COLO829 (cell line): Measurements from ENCODE around the gene ZNF813.
A peak's percentile ranks its signal among the peaks of the same experiment; 100 is the strongest.
"Not testable (repeated sequence)": the region's sequence is repeated elsewhere in the genome, so short reads cannot be mapped to it uniquely, and the experiment has no call there.

Source experiments
- DNase-seq: peaks from one replicate; pipeline ENCODE4 v3.0.0; 2012; ENCODE audit warnings: low spot score

The ZNF813 gene

DNA sequence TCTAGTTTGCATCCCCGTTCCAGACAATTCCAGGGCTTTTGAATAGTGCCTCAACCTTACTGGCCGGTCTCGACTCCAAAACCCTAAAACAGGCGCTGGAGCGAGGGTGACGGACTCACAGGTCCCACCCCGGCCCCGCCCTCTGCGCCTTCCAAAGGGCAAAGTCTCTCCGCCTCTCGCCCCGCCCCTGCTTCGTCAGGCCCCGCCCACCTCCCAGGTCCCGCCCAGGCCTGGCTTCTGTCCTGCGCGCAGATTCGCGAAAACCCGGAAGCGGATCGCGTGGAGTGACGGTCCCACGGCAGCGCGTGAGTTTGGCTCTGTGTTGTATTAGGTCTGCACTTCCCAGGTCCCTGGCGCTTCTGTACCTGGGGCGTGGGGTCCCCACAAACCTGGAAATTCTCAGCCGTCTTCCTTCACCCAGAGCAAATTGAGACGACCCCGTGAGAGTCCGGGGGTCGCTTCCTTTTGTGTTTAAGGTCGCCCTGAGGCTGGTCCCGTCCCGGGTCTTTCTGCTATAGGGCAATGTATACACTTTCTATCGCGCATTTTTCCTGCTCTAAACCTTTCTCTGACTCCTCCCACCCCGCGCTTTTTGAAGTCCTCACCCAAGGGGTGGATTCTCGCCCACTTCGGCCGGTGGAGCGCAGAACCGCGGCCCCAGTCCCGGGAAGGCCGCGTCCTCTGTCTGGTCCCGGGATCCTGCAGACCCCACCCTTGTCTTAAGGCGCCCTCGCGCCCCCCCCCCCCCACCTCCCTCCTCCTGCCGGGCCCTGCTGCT is at the start of gene ZNF813:
ZNF813 (plus strand) TSS at position 249 of the 778 bp plus-strand sequence. CDS start 16,090 bp downstream, outside the sequence.
- DNase-seq = peak; percentile 86

DNA sequence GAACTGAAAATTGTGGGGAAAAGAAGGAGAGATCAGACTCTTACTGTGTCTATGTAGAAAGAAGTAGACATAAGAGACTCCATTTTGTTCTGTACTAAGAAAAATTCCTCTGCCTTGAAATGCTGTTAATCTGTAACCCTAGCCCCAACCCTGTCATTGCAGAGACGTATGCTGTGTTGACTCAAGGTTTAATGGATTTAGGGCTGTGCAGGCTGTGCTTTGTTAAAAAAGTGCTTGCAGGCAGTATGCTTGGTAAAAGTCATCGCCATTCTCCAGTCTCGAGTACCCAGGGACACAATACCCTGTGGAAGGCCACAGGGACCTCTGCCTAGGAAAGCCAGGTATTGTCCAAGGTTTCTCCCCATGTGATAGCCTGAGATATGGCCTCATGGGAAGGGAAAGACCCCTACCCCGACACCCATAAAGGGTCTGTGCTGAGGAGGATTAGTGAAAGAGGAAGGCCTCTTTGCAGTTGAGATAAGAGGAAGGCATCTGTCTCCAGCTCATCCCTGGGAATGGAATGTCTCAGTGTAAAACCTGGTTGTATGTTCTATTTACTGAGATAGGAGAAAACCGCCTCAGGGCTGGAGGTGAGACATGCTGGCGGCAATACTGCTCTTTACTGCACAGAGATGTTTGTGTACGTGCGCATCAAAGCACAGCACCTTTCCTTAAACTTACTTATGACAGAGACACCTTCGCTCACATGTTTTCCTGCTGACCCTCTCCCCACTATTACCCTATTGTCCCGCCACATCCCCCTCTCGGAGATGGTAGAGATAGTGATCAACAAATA is 46.8 kb upstream of the ZNF813 start:
- not testable (repeated sequence) for DNase-seq

DNA sequence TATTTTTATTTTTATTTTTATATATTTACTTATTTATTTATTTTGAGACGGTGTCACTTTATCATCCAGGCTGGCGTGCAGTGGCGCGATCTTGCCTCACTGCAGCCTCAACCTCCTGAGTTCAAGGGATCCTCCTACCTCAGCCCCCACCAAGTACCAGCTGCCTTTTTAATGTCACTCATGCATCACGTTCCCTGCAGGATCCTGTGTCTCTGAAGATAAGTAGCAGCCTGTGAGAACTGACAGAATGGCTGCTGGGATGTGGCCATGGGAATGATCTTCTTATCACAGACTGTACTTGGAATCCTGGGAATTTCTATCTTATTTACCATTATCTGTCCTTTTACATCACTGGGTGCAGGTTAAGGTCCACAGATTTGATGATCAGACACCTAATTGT is 45.0 kb upstream of the ZNF813 start:
- no peak for DNase-seq

DNA sequence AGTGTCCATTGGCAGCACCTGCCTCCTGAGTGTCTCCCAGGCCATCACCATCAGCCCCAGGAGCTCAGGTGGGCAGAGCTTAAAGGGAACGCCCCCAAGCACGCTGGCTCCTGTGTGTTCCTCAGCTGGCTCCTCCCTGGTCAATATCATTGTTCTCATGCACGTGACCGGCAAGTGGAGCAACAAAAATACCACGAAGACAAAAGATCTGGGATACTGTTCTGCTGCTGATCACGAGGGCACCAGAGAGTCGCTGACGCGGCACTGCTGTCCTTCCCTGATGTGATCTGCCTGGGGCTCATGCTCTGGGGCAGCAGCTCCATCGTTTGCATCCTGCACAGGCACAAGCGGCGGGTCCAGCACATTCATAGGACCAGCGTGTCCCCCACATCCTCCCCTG is 44.5 kb upstream of the ZNF813 start:
- DNase-seq = not testable (repeated sequence)

DNA sequence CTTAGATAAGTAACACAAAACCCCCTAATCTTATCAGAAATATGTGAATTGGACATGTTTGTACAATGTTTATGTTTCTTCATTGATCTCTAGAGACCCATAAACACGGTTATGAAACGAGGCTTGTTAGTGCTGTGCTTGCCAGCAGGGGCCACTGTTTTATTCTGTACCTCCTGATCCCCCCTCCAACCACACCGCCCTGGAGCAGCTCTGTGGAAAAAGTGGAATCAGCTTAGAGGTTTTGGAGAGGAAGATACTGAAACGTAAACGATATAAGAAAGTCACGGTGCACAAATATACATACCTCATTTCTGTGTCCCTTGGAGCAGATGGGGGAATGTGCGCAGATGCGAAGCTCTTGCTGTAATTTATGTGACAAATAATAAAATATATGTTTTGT is 43.9 kb upstream of the ZNF813 start:
- DNase-seq = not testable (repeated sequence)

DNA sequence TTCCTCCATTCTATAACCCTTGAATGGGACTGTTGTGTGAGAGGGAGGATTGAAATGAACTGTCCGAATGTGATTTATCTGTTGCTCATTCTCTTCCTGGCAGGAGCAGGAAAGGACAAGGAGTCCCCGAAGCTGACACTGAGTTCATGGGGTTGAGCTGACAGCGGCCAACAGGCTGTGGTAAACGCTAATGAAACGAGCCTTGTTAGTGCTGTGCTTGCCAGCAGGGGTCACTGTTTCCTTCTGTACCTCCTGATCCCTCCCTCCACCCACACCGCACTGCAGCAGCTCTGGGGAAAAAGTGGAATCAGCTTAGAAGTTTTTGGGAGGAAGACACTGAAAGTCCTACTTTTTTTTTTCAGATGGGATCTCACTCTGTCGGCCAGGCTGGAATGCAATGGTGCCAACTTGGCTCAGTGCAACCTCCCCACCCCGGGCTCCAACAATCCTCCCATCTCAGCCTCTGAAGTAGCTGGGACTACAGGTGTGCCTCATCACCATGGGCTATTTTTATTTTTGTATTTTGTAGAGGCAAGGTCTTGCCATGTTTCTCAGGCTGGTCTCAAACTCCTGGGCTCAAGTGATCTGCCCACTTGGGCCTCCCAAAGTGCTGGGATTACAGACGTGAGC is 42.5 kb upstream of the ZNF813 start:
- peak; percentile 7 for DNase-seq

DNA sequence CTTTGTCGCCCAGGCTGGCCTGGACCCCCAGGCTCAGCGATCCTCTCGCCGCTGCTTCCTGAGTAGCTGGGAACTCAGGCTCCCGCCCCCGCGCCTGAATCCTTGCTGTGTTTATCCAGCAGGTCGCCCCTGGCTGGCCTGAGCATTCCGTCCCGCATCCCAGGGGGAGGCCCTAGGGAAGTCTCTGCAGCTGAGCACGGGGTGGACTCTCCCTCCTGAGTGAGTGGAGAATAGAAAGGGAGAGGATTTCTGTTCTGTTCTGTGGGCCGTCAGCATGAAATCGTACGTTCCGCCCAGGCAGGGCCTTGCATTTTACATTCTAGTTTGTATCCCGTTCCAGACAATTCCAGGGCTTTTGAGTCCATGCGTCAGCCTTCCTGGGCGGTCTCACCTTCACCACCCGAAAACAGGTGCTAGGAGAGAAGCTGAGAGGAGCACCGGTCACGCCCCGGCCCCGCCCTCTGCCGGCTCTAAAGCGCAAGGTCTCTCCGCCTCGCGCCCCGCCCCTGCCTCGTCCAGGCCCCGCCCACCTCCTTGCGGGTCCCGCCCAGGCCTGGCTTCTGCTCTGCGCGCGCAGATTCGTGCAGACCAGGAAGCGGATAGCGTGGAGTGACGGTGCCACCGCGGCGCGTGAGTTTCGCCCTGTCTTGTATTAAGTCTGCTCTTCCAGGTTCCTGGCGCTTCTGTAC is 36.0 kb upstream of the ZNF813 start, which contains the start of gene ZNF761:
ZNF761 (plus strand) TSS at position 586 of the 689 bp plus-strand sequence. CDS start 15,285 bp downstream, outside the sequence.
- DNase-seq = peak; percentile 73

DNA sequence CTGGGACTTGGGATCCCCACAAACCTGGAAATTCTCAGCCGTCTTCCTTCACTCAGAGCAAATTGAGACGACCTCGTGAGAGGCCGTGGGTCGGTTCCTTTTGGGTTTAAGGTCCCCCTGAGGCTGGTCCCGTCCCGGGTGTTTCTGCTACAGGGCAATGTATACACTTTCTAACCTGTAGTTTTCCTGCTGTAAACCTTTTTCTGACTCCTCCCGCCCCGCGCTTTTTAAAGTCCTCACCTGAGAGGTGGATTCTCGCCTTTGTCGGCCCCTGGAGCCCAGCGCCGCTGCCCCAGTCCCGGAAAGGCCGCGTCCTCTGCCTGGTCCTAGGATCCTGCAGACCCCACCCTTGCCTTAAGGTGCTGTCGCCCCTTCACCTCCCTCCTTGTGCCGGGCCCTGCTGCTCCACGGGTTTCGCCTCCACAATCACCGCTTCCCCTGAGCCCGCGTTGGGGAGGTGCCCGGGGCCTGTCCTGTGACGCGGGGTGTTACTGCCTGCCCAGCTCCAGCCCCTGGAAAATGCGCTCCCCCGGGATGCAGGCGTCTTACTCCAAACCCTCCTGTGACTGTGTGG is 35.4 kb upstream of the ZNF813 start:
- DNase-seq = no peak

DNA sequence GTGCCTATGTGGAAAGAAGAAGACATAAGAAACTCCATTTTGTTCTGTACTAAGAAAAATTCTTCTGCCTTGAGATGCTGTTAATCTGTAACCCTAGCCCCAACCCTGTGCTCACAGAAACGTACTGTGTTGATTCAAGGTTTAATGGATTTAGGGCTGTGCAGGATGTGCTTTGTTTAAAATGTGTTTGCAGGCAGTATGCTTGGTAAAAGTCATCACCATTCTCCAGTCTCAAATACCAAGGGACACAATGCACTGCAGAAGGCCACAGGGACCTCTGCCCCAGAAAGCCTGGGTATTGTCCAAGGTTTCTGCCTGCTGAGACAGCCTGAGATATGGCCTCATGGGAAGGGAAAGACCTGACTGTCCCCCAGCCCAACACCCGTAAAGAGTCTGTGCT is 23.7 kb upstream of the ZNF813 start:
- not testable (repeated sequence) for DNase-seq

DNA sequence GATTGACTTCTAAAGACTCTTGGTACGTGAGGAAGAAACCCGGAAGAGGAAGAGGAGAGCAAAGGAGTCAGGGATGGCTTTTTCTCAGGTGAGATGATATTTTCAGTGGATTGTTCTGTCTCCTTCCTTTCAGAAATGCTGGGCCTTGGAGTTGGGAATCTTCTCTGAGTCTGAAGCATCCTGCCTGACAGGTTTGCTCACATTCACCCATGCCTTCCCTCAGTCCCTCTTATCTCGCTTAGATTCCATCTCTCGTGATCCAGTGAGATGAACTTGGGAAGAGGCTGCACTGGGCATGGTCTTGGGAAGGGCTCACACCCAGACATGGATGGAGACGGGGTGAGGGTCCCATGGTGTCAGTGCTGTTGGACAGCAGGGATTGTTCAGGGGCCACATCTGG is 20.3 kb upstream of the ZNF813 start:
- not testable (repeated sequence) for DNase-seq

DNA sequence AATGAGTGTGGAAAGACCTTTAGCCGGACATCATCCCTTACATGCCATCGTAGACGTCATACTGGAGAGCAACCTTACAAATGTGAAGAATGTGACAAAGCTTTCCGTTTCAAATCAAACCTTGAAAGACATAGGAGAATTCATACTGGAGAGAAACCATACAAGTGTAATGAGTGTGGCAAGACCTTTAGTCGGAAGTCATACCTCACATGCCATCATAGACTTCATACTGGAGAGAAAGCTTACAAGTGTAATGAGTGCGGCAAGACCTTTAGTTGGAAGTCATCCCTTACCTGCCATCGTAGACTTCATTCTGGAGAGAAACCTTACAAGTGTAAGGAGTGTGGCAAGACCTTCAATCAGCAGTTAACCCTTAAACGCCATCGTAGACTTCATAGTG is 11.7 kb upstream of the ZNF813 start:
- no peak for DNase-seq

DNA sequence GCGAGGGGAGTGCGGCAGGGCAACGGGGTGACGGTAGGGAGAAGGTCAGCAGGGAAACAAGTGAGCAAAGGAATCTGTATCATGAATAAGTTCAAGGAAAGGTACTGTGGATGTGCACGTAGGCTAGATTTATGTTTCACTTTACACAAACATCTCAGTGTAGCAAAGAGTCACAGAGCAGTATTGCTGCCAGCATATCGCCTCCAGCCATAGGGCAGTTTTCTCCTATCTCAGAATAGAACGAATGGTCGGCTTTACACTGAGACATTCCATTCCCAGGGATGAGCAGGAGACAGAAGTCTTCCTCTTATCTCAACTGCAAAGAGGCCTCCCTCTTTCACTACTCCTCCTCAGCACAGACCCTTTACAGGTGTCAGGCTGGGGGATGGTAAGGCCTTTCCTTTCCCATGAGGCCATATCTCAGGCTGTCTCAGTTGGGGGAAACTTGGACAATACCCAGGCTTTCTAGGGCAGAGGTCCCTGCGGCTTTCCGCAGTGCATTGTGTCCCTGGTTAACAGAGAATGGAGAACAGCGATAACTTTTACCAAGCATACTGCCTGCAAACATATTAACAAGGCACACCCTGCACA is 7.3 kb upstream of the ZNF813 start:
- not testable (repeated sequence) for DNase-seq

DNA sequence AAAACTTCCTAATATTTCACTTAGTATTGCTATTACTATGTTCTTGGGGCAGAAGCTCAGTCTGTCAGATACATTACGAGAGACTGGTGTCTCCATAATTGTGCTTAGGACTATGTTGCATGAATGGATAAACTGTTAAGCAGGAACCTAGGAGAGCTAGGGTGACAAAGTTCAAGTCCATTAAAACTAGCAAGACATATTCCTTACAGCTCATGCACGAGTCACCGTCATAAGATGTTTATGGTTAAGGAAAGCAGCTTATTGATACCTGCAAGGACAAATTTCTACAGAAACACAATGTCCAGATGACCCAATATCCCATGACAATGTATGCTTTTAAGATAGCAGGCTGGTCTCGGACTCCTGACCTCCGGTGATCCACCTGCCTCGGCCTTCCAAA is 5.7 kb upstream of the ZNF813 start:
- no peak for DNase-seq

DNA sequence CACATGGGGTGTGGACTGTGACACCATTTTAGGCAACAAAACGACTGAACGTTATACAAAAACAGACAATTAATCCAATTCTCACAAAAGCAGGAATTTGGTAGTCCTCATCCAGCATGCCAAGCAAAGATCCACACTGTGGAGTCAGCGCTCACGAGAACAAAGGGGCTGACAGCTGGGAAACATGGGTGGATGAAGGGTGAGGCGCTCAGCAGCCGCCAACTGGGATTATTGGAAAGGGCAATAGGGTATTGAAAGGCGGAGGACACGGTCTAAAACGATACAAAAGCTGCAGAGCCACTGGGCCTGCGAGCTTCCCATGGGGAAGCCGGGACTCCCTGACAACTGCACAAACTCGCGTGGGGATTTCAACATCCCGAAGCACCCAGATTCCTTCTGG is 4.7 kb upstream of the ZNF813 start:
- no peak for DNase-seq

DNA sequence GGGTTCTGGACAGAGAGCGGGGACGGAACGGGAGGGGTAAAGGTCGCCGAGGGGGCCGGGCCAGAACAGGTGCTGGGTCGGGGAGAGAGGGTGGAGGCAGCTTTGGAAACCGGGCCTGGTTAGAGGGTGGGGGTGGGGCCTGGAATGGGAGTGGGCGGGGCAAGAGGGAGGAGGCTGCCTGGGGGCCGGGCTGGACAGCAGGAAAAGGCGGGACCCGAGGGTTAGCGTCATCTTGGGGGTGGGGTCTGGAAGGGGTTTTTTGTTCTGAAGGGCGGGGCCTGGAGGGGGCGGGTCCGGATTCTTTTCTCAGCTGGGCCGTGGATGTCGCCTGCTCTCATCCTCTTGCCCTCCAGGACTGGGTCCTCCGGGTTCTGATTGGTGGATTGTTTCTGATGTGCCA is 4.3 kb upstream of the ZNF813 start:
- no peak for DNase-seq

DNA sequence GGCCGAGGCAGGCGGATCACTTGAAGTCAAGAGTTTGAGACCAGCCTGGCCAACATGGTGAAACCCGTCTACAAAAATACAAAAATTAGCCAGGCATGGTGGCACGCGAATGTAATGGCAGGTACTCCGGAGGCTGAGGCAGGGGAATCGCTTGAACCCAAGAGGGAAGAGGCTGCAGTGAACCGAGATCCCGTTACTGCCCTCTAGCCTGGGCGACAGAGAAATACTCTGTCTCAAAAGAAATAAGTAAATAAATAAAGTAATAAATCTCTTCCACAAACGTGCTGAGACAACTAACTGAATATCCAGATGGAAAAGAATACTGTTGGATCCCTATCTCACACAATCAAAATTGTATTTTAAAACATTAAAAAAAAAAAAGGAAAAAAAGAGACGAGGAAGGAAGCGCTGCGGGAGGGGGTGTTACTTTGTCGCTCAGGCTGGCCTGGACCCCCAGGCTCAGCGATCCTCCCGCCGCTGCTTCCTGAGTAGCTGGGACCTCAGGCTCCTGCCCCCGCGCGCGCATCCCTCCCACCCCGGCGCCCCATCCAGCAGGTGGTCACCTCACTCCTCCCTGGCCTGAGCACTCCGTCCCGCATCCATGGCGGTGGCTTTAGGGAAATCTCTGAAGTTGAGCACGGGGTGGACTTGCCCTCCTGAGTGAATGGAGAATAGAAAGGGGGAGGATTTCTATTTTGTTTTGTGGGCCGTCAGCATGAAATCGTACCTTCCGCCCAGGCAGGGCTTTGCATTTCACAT is 628 bp upstream of the ZNF813 start:
- no peak for DNase-seq

DNA sequence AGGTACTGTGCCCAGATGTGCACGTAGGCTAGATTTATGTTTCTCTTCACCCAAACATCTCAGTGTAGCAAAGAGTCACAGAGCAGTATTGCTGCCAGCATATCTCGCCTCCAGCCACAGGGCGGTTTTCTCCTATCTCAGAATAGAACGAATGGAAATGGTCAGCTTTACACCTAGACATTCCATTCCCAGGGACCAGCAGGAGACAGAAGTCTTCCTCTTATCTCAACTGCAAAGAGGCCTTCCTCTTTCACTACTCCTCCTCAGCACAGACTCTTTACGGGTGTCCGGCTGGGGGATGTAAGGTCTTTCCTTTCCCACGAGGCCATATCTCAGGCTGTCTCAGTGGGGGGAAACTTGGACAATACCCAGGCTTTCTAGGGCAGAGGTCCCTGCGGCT is 1.1 kb downstream of the ZNF813 start:
- DNase-seq = not testable (repeated sequence)

DNA sequence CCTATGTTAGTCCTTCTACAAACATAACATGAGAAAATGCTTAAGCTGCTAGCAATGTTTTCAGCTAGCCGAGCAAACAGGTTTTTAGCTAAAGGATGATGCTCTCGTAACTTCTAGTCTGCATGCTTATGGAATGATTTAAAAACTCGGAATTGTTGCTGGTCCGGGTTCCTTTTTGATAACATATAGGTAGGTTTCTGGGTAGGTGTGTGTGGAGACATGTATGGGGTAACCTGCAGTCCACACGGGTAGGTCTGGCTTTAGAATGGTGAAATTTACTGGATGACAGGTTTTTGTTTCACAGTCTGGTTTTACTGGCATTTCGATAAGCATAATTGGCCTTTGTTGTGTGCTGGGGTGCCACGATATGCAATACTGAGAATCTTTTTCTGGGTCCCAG is 4.4 kb downstream of the ZNF813 start:
- DNase-seq = no peak

DNA sequence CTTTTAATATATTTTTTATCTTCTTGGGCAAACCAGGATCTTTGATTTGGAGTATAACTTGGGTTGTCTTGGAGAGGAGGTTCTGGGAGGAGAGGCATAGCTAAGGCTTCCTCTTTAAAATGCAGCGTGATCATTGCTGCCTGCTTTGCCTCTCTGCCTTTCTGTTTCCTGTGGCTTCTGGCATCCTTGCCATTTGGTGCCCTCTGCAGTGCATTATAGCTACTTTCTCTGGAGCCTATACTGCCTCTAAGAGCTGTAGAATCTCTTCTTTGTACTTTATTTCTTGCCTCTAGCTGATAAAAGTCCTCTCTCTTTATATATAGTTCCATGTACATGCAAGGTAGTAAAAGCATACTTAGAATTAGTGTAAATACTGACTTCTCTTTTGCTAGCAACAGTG is 7.3 kb downstream of the ZNF813 start:
- DNase-seq = not testable (repeated sequence)

DNA sequence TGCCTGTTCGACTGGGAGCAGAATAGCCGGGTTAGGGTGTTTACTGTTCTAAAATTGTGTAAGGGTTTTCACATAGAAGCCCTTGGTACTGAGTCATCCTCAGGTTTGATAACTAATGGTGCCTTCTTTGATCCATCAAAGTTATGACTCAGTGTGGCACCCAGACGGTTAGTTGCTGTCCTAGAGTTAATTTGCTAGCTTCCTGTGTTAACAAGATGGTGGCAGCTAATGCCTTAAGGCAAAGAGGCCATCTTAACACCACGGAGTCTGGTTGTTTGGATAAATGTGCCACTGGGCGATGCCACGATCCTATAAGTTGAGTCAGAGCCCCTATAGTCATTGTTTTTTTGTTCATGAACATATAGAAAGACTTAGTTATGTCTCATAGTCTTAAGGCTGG is 7.9 kb downstream of the ZNF813 start:
- DNase-seq = not testable (repeated sequence)

DNA sequence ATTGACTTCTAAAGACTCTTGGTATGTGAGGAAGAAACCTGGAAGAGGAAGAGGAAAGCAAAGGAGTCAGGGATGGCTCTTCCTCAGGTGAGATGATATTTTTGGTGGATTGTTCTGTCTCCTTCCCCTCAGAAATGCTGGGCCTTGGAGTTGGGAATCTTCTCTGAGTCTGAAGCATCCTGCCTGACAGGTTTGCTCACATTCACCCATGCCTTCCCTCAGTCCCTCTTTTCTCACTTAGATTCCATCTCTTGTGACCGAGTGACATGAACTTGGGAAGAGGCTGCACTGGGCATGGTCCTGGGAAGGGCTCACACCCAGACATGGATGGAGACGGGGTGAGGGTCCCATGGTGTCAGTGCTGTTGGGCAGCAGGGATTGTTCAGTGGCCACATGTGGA is 16.2 kb downstream of the ZNF813 start:
- DNase-seq = not testable (repeated sequence)
